ENCODE measurements around the gene SLIT3.

GRCh38 chr5:168842571-168843205, 458.3 kb downstream of the SLIT3 start:
- TF ChIP-seq CTCF (IDR thresholded peaks at IDR 0.05; ENCODE audit: low read depth, low read length) (no peak), MAX (IDR thresholded peaks at IDR 0.05; ENCODE audit: low read depth, low read length) (no peak), POLR2A (IDR thresholded peaks at IDR 0.05; ENCODE audit: extremely low read depth, insufficient read length) (no peak)

All from NB4 (cell line).